DLD1 (cell line): ENCODE results near the gene STAMBPL1.

Experiments used
- in situ Hi-C: cut with HindIII; loops from 2 replicates; pipeline ENCODE4 v1.10.0; 2017; ENCODE audit warnings: low sequenced_read_pairs

The STAMBPL1 gene

DNA sequence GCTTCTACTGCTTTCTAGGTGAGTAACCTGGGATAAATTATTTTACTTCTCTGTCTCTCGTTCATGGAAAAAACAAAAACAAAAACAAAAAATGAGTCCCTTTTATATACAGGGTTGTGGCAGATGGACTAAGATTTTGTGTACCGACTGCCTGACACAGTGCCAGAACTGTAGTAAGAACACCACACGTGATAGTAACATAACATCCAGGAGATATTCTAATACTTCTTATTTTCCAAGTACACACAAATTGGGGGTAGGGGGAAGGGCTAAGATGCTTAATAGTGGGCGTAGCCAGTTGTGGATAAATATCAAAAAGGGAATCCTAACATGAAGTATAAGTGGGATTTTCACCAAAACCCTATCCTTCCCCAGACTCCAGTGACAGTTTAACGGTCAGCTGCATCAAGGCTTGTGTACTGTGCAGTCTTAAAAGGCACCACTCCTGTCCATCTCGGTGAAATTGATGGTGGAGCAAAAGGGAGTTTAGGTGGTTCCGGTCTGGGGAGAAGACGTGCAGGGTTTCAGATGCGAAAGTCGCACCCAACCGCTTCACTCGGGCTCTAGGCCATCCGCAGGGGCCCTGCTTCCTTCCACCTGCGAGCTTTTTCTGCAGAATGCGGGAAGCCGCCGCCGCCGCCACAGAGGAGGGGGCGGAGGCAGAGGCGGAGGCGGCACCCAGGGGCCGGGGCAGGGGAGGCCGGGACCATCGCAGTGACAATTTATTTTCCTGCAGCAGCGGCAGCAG is at the start of gene STAMBPL1:
TSS of gene STAMBPL1 (plus strand) at position 712 of the 748 bp plus-strand sequence. CDS start 21,464 bp downstream, outside the sequence.
- in situ Hi-C loops, result no loop called here

DNA sequence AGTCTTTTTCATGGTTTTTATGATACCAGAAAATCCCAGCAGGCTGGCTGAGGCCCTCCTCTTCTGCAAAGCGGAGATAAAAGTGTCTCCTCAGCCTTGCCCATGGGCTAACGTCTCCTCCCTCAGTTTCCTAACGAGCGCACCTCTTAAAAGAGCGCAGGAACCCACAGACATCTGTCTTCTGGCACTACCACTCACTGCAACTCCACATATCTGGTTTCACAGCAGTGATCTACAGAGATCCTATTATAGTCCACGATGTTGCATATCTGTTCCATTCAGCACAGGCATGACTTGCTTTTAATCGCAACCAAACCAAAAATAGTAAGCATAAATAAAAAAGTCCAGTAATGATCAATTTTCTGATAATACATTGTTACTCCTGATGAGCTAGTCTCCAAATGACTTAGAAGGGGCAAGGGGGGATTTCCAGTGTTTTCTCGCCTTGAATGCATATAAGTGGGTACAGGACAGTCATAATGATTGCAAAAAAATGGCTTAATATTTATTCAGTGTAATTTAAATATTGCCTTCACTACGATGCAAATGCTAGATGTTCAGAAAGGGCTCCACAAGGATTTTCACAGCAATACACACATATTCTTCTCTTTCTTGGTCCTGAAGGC is 49.3 kb upstream of the STAMBPL1 start:
- in situ Hi-C loops, result loop anchor here (25.0 kb wide), 1 partner anchor 382 kb away; the partner anchor contains the start of gene CH25H

DNA sequence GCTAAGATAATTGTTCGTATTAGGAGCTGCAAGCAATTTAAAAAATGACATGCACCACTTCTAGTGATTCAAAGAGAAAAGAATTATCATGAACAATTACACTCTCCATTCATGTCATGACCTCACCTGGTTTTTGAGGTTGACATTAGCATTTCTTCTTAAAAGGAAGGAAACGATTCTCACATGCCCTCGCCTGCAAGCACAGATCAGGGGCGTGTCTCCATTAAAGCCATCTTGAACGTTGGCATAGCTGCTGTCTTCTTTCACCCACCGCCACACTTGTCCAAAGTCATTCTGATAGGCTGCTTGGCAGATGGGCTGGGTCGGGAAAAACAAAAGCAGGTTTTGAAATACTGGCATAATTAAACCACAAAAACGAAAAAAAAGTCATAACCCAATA is 48.3 kb upstream of the STAMBPL1 start:
- in situ Hi-C loops, result loop anchor here (25.0 kb wide), 1 partner anchor 381 kb away; the partner anchor contains the start of gene CH25H

DNA sequence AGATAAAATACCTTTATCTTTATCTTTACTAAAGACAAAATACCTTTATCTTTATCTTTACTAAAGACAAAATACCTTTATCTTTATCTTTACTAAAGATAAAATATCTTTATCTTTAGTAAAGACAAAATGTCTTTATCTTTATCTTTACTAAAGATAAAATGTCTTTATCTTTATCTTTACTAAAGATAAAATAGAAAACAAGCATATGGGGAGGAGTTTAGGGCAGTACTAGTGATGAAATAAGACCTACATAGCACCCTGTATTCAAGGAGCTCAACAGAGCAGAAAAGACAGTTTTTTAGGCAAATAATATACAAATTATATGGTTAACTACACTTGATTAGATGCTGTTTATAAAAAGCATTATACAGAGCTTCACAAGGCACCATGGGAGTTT is 47.7 kb upstream of the STAMBPL1 start:
- in situ Hi-C loops, result loop anchor here (25.0 kb wide), 1 partner anchor 380 kb away; the partner anchor contains the start of gene CH25H

DNA sequence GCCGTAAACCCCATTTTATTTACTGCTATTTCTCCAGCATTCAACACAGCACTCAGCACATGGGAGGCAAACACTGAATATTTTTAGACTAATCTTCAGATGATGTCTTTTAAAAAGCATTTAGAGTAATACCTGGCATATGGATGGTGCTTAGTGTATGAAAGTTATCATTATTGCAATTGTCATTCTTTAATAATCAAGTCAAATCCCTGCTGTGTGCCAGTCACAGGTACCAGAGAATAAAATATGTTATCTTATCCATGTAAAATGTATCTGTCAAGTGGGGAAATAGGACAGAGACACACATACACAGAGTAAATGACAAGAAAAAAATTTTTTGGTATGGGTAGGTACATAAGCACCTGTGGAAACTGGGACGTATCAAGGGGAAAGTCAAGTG is 46.9 kb upstream of the STAMBPL1 start:
- in situ Hi-C loops, result loop anchor here (25.0 kb wide), 1 partner anchor 379 kb away; the partner anchor contains the start of gene CH25H

DNA sequence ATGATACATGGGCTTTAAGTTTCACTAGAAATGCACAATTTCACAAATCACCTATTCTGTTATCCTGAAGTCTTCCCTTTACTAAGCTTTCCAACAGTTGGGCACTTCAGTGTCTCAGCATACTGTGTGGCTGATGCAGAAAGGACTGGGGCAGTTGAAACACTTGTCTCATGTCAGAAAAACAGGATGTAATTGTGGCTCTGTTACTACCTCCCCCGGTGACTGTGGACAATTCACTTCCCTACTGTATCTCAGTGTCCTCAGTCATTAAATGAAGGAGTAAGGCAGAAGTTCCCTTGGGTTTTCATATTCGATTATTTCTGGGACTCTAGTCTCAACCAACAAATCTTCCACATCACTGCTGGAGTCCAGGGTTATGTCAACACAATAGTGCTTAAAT is 46.3 kb upstream of the STAMBPL1 start:
- in situ Hi-C loops, result loop anchor here (25.0 kb wide), 1 partner anchor 379 kb away; the partner anchor contains the start of gene CH25H

DNA sequence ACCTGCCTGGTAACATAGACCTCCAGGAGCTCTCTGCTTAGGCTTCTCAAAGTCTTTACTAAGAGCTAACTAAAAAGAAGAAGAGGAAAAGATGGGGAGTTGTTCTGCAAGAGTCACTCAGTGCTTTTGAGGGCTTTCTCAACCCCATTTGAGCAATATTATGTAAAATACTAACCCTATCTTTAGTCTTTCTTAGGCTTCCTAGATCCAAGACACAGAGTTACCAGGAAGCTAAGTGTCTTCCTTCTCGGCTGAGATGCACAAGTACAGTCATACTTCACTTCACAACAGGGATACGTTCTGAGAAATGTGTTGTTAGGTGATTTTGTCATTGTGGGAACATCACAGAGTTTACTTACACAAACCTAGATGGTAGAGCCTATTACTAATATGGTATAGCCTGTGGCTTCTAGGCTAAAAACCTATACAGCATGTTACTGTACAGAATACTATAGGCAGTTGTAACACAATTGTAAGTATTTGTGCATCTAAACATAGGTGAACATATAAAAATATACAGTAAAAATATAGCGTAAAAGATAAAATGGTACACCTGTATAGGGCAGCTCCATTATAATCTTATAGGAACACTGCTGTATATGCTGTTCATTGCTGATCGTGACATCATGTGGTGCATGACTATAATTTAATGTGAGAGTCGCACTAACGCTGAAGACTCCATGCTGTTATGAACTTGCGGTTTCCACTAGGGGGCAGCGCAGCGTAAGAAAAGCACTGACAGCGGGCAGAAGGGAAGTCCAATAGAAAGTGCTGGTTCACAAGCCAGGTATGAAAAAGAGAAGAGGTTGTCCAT is 44.7 kb upstream of the STAMBPL1 start:
- in situ Hi-C loops, result loop anchor here (25.0 kb wide), 1 partner anchor 377 kb away; the partner anchor contains the start of gene CH25H

DNA sequence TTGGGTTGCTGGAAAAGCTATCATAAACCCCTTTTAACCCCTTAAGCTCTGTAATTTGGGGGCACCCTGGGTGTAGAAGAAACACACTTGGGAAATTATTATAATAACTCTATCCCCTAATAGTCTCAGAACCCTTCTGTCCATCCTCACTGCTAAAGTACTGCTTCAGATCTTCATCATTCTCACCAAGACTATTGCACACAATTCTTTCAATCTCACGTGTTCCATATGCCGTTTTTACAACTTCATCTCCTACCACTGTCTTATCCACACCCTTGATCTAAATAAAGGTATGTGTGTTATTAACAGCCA is 44.2 kb upstream of the STAMBPL1 start:
- in situ Hi-C loops, result loop anchor here (25.0 kb wide), 1 partner anchor 376 kb away; the partner anchor contains the start of gene CH25H

DNA sequence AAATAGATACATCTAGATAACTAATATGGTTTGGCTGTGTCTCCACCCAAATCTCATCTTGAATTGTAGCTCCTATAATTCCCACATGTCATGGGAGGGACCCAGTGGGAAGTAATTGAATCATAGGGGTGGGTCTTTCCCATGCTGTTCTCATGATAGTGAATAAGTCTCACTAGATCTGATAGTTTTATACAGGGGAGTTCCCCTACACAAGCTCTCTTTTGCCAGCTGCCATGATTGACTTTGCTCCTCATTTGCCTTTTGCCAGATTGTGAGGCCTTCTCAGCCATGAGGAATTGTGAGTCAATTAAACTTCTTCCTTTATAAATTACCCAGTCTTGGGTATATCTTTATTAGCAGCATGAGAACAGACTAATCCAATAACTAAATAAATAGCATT is 42.4 kb upstream of the STAMBPL1 start:
- in situ Hi-C loops, result loop anchor here (25.0 kb wide), 1 partner anchor 375 kb away; the partner anchor contains the start of gene CH25H

DNA sequence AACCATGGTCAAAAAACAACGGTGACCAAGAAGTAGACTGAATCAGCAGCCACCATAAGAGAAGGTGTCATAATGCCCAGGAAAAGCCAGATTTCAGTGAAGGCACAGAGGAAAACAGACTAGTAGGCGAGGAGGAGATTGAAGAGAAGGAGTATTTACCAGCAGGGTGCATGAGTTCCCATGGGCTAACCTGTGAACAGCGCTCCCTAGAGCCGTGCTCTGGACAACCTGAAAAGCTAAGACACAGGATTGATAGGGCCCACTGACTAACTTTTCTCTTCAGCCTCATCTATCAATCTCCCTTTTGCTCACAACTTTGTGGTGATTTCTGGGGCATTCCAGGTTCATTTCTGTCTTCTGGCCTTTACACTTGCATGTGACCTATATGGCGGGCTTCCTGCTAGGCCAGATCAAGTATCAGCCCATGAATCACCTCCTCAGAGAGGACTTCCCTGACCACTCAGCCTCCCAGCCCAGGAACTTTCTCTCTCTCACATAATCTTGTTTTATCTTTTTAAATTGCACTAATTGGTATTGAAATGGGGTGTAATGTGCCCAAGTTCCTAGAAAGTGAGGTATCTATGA is 41.2 kb upstream of the STAMBPL1 start:
- in situ Hi-C loops, result loop anchor here (25.0 kb wide), 1 partner anchor 373 kb away; the partner anchor contains the start of gene CH25H

DNA sequence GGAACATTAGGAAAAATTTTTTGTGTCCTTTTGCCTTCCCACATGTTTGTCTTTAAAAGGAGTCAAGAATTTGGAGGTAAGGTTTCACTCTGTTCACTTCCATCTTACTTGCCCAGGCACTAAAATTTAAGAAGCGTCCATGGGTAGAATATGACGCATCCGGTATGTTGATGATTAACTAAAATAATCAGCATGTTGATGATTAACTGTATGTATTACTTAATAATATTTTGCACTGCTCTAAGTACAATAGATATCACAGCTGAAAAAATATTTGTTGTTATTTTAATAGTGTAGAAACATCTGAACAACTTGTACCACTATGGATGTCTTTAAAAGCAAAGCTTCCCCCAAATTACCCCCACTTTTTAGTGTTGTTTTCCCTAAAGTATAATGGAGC is 39.9 kb upstream of the STAMBPL1 start:
- in situ Hi-C loops, result loop anchor here (25.0 kb wide), 1 partner anchor 372 kb away; the partner anchor contains the start of gene CH25H

DNA sequence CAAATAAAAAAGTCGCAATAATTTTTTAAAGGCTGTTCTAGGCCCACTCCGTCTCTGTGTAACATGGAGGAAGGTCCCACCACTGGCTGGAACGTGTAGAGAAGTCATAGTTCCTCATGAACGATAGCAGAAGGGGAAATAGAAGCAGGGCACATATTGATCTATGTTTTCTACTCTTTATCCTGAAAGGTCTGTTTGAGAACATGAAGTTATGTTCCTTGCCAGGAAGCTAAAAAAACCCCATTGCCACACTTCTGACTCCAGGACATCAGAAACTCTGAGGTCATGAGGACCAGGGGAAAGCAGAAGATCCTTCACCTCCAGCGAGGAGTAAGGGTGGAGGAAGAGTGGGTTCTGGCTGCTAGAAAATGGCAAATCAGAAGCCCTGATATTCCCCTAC is 39.2 kb upstream of the STAMBPL1 start:
- in situ Hi-C loops, result loop anchor here (25.0 kb wide), 1 partner anchor 371 kb away; the partner anchor contains the start of gene CH25H

DNA sequence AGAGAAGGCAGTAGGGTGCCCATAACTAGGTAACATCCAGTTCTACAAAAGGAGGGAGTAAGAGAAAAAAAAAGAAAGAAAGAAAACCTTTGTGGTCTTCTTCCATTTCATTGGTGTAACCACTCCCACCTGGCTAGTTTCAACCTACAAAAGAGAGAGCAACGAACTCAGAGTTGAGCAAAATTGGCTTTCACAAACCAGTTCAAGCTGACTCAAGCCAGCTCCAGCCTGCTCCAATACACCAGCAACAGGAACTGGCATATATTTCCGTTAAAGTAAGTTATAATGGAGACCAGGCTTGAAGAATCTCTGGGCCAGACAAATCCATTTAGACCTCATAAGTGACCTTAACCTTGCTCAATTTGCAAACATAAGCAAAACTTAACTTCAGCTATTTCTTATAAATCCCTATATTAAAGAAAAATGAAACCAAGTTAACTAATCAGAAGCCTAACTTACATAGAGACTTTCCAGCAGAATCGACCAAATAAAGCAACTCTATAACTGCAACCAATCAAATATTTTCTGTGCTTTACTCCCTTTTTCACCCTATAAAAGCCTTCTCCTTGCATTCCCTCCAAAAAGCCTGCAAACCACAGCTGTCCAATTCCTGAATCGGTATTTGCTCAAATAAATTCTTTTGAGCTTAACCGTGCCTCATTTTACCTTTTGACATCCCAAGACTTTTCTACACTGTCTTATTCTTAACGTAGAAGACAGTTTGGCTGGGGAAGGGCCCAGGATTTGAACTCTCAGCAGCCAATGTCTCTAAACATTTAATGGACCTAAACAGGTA is 38.5 kb upstream of the STAMBPL1 start:
- in situ Hi-C loops, result loop anchor here (25.0 kb wide), 1 partner anchor 371 kb away; the partner anchor contains the start of gene CH25H

DNA sequence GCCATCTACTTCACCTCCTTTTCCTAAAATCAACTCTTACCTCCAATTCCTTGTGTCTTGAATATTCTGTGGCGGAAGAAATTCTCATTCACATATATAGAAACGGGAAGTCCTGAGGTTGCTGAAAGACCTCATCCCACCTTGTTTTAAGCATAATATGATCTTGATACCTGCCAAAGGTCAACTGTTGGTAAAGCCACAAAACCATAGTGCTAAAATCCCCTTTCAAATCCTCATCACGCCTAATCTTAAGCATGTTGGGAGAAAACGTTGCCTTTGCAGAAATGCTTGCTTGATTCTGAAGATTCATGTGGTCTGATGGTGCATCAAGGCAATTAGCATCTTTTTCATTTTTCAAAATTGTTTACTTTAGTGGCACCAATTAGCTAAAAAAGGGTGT is 36.9 kb upstream of the STAMBPL1 start:
- in situ Hi-C loops, result loop anchor here (25.0 kb wide), 1 partner anchor 369 kb away; the partner anchor contains the start of gene CH25H

DNA sequence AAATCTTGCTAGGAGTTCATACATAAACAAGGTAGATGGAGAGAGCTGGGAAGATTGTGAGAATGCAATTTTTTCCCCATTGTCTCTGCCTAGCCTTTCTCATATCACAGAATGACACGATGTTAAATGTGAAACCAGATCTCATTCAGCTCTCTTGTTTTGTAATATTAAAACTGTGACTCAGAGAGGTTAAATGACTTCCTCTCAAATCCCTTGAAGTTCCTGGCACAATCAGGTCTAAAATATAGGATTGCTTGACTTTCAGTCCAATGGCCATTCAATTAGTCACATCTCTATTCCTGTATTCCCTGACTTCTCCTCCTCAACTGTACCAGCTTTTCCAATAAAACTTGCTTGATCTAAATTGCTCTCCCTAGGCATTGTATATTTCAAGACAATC is 31.5 kb upstream of the STAMBPL1 start:
- in situ Hi-C loops, result loop anchor here (25.0 kb wide), 1 partner anchor 364 kb away; the partner anchor contains the start of gene CH25H

DNA sequence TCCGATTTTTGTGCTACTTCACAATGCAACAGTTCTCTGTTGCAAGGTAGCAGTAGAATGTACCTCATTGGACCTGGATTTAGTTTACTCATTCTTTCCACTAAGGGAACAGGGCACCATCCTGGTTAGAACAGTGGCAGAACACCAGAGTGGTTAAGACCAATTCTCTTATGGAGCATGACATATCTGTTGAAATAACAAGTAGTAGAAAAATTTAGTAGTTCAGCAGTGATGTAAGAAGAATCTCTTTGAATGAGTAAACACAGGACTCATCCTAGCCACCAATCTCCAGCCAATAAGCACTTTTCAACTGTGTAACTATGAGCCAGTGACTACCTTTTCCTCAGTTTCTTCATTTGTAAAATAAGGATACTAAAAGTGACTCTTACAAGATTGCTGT is 30.8 kb upstream of the STAMBPL1 start:
- in situ Hi-C loops, result loop anchor here (25.0 kb wide), 1 partner anchor 363 kb away; the partner anchor contains the start of gene CH25H

DNA sequence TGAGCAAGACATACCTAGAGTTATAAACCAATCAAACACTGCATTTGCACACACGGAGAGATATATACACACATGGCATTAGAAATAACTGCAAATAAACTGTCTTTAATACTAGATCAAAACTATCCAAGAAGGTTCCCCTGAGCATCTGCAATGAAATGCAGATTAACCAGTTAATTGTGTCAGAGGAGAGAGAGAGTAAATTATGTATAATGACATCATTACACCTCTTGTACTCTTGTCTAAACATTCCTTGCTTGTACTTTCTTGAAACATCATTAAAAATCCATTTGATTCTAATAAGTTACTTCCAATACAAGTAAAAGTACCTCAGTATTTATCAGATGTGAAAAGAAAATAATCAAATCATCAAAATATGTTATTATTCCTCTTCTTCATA is 29.3 kb upstream of the STAMBPL1 start:
- in situ Hi-C loops, result no loop called here

DNA sequence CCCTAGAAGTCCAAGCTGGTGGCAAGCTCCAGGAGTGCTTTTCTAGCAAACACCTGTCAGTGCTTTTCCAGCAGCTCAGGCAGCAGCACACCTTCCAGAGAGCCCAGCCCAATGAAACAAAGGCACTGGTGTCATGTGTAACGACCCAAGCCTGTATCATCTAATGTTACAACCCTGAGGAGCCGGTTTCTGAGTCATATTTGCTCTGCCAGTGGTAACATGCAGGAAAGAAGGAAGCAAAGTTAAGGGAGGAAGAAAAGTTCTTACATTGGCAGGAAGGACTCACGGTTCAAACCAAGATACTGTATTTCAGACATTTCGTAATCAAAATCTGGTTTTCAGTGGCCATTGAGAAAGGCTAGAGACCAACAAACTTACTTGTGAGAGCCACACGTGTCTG is 28.3 kb upstream of the STAMBPL1 start, which contains the start of gene ANKRD22:
TSS of gene ANKRD22 (minus strand) at position 139 of the 400 bp plus-strand sequence. CDS start 237 bp downstream, outside the sequence.
- in situ Hi-C loops, result no loop called here

DNA sequence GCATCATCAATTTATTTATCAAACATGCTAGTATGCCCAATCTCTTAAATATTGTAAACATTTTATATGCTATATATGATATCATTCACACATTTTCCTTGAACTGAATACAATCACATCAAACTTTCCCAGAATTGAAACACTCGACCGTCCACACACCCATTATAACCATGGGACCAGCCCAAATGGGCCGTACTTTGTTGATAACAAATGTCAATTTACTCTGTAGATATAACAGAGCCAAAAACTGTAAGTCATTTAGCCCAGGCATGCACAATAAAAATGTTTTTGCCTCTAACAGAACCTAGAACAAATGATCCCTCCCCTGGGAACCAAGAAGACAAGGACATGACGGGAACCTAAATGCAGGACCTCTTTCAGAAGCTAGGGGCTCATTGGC is 27.7 kb upstream of the STAMBPL1 start:
- in situ Hi-C loops, result no loop called here
